Measurements from ENCODE around the gene FXYD7.
"Not testable (repeated sequence)": the region's sequence is repeated elsewhere in the genome, so short reads cannot be mapped to it uniquely, and the experiment has no call there.

FXYD7 gene

GRCh38 chr19:35143231-35143715 is at the start of gene FXYD7:
TSS of gene FXYD7 (plus strand) at chr19:35143255. CDS start at chr19:35143334, 79 bp downstream.
- DNase-seq (ENCODE audit: low spot score), result no peak

- no peak for DNase-seq (ENCODE audit: low spot score)
Measured at GRCh38 chr19:35093430-35093829, 49.6 kb upstream of the FXYD7 start.

- DNase-seq (ENCODE audit: low spot score), result no peak
Measured at GRCh38 chr19:35093941-35094647, 49.0 kb upstream of the FXYD7 start.

GRCh38 chr19:35094656-35095055 is 48.4 kb upstream of the FXYD7 start:
- DNase-seq (ENCODE audit: low spot score), result no peak

GRCh38 chr19:35095667-35096368 is 47.2 kb upstream of the FXYD7 start:
- DNase-seq (ENCODE audit: low spot score), result no peak

GRCh38 chr19:35098413-35099049 is 44.5 kb upstream of the FXYD7 start:
- no peak for DNase-seq (ENCODE audit: low spot score)

- no peak for DNase-seq (ENCODE audit: low spot score)
Measured at GRCh38 chr19:35099155-35099896, 43.7 kb upstream of the FXYD7 start.

GRCh38 chr19:35099897-35100275 is 43.2 kb upstream of the FXYD7 start:
- DNase-seq (ENCODE audit: low spot score), result no peak

- DNase-seq (ENCODE audit: low spot score), result no peak
Measured at GRCh38 chr19:35100588-35101533, 42.2 kb upstream of the FXYD7 start.

GRCh38 chr19:35101949-35102348 is 41.1 kb upstream of the FXYD7 start:
- DNase-seq (ENCODE audit: low spot score), result not testable (repeated sequence)

GRCh38 chr19:35103614-35104013 is 39.4 kb upstream of the FXYD7 start:
- not testable (repeated sequence) for DNase-seq (ENCODE audit: low spot score)

GRCh38 chr19:35104361-35104760 is 38.7 kb upstream of the FXYD7 start:
- DNase-seq (ENCODE audit: low spot score), result no peak

- DNase-seq (ENCODE audit: low spot score), result no peak
Measured at GRCh38 chr19:35105047-35105410, 38.0 kb upstream of the FXYD7 start.

GRCh38 chr19:35105411-35106290 is 37.4 kb upstream of the FXYD7 start:
- no peak for DNase-seq (ENCODE audit: low spot score)

GRCh38 chr19:35106291-35106583 is 36.8 kb upstream of the FXYD7 start:
- DNase-seq (ENCODE audit: low spot score), result no peak

GRCh38 chr19:35106898-35107541 is 36.0 kb upstream of the FXYD7 start:
- no peak for DNase-seq (ENCODE audit: low spot score)

- DNase-seq (ENCODE audit: low spot score), result no peak
Measured at GRCh38 chr19:35107545-35107944, 35.5 kb upstream of the FXYD7 start.

GRCh38 chr19:35108730-35109129 is 34.3 kb upstream of the FXYD7 start:
- no peak for DNase-seq (ENCODE audit: low spot score)

- DNase-seq (ENCODE audit: low spot score), result no peak
Measured at GRCh38 chr19:35109395-35110112, 33.5 kb upstream of the FXYD7 start.
